Glutamatergic neuron (in vitro differentiated cells): ENCODE results near the gene PROX1. TPM values are rescaled to one million over a fixed set of nuclear protein-coding genes. Genes with fewer than 3 reads are reported as not detected.
A peak's percentile ranks its signal among the peaks of the same experiment; 100 is the strongest.

Experiments used
- DNase-seq: peaks from one replicate; pipeline ENCODE4 v3.0.0; 2022
- H3K27ac Mint-ChIP-seq: one replicate; pipeline ENCODE4 v1.8.0; 2020; ENCODE audit warnings: mild to moderate bottlenecking, mixed read lengths, inconsistent platforms; ENCODE audit not compliant: unreplicated experiment
- H3K27me3 Mint-ChIP-seq: one replicate; pipeline ENCODE4 v1.8.0; 2020; ENCODE audit warnings: mild to moderate bottlenecking, moderate library complexity, mixed read lengths, inconsistent platforms; ENCODE audit not compliant: unreplicated experiment
- H3K36me3 Mint-ChIP-seq: one replicate; pipeline ENCODE4 v1.8.0; 2020; ENCODE audit warnings: mild to moderate bottlenecking, mixed read lengths, inconsistent platforms; ENCODE audit not compliant: unreplicated experiment
- H3K4me1 Mint-ChIP-seq: one replicate; pipeline ENCODE4 v1.8.0; 2020; ENCODE audit warnings: mild to moderate bottlenecking, low read depth, mixed read lengths, inconsistent platforms; ENCODE audit not compliant: unreplicated experiment
- H3K4me3 Mint-ChIP-seq: one replicate; pipeline ENCODE4 v1.8.0; 2020; ENCODE audit warnings: mild to moderate bottlenecking, mixed read lengths, inconsistent platforms; ENCODE audit not compliant: unreplicated experiment
- H3K9me3 Mint-ChIP-seq: one replicate; pipeline ENCODE4 v1.8.0; 2020; ENCODE audit warnings: mild to moderate bottlenecking, moderate library complexity, mixed read lengths, inconsistent platforms; ENCODE audit not compliant: unreplicated experiment
- CTCF ChIP-seq: fragments of 200-600 bp; sonication (generic); IDR thresholded peaks from one replicate; pipeline ENCODE4 v1.5.0; 2021; ENCODE audit not compliant: partially characterized antibody, unreplicated experiment
- total RNA-seq: library from RNA; stranded (reverse); fragmentation: NEBNext Ultra II Directional; extraction: Animal tissue kit (Norgen Biotek cat#: 25700); gene quantifications from one replicate; pipeline ENCODE4 v1.2.1, GENCODE V29; 2021; ENCODE audit not compliant: unreplicated experiment

The PROX1 gene
- total RNA-seq, 1 donor from 2014 or later: 68.4 TPM

GRCh38 chr1:213979751-213980586 lies 7.8 kb upstream of the PROX1 start:
- Mint-ChIP-seq H3K4me1 (peaks cover 56% of the 10 kb centered on the region), H3K27ac (no peak overlapping the region), H3K4me3 (peak overlapping the region; percentile 58), H3K9me3 (peaks cover 17% of the 10 kb centered on the region), H3K36me3 (no peaks in the 10 kb centered on the region), H3K27me3 (peaks cover 19% of the 10 kb centered on the region)
- DNase-seq: peak; percentile 55
- TF ChIP-seq CTCF: no peak

GRCh38 chr1:213980906-213981305 lies 6.9 kb upstream of the PROX1 start:
- no peak overlapping the region for H3K4me3 Mint-ChIP-seq
- DNase-seq: no peak
- TF ChIP-seq CTCF: no peak
- H3K27me3 Mint-ChIP-seq: peaks cover 19% of the 10 kb centered on the region
- H3K9me3 Mint-ChIP-seq: peaks cover 19% of the 10 kb centered on the region
- no peak overlapping the region for H3K27ac Mint-ChIP-seq
- peaks cover 59% of the 10 kb centered on the region for H3K4me1 Mint-ChIP-seq
- no peaks in the 10 kb centered on the region for H3K36me3 Mint-ChIP-seq

- H3K36me3 Mint-ChIP-seq: no peaks in the 10 kb centered on the region
- H3K27me3 Mint-ChIP-seq: peaks cover 22% of the 10 kb centered on the region
- TF ChIP-seq CTCF: no peak
- peaks cover 23% of the 10 kb centered on the region for H3K9me3 Mint-ChIP-seq
- peaks cover 64% of the 10 kb centered on the region for H3K4me1 Mint-ChIP-seq
- H3K27ac Mint-ChIP-seq: peak overlapping the region; percentile 85
- no peak for DNase-seq
- H3K4me3 Mint-ChIP-seq: peak overlapping the region; percentile 84
Observed at GRCh38 chr1:213982289-213982671, 5.5 kb upstream of the PROX1 start.

GRCh38 chr1:213982672-213983492 lies 4.9 kb upstream of the PROX1 start:
- Mint-ChIP-seq H3K27ac (peak overlapping the region; percentile 89), H3K4me1 (peaks cover 59% of the 10 kb centered on the region), H3K4me3 (peak overlapping the region; percentile 84), H3K9me3 (peaks cover 26% of the 10 kb centered on the region), H3K27me3 (peaks cover 21% of the 10 kb centered on the region), H3K36me3 (no peaks in the 10 kb centered on the region)
- peak; percentile 86 for DNase-seq
- no peak for TF ChIP-seq CTCF
